Measurements from ENCODE around the gene PRKACB. TPM values are rescaled to one million over a fixed set of nuclear protein-coding genes. Genes with fewer than 3 reads are reported as not detected.

The PRKACB gene
- total RNA-seq, 2 donors from 2014 or later, result 9.6 to 18.2 TPM

- DNase-seq, result no peak
- no peak for ATAC-seq
- H3K27ac ChIP-seq, result peak overlapping the region in 1 of 4 donors; percentile 59
These were observed 109.0 kb downstream of the PRKACB start for GRCh38 chr1:84253036-84253435.

GRCh38 chr1:84253891-84254290, 109.8 kb downstream of the PRKACB start:
- peaks cover 7% of the 10 kb centered on the region for H3K4me1 ChIP-seq
- H3K4me3 ChIP-seq, result no peak overlapping the region
- no peaks in the 10 kb centered on the region for H3K36me3 ChIP-seq (replicated peaks in 1 of 2; ENCODE audit: insufficient read depth in 1 of 2, low read depth in 2 of 2)
- ATAC-seq (peak; percentile 92), DNase-seq (peak; percentile 26 to 81 (median 63))
- H3K27ac ChIP-seq, result peak overlapping the region in 3 of 4 donors; percentile 15 to 59 (median 34)
- H3K9me3 ChIP-seq, result no peaks in the 10 kb centered on the region
- no peak for TF ChIP-seq CTCF (IDR thresholded peaks at IDR 0.05)
- no peak for TF ChIP-seq POLR2A (IDR thresholded peaks at IDR 0.05)
- no peaks in the 10 kb centered on the region for H3K27me3 ChIP-seq
- intact Hi-C loops (cut with DNase I), result no loop called here
- 22 to 39% methylated on average over 4 of the region's 4 CpGs for WGBS, 2 donors

More at GRCh38 chr1:84253036-84253435, 109.0 kb downstream of the PRKACB start:
- no peak for TF ChIP-seq CTCF (IDR thresholded peaks at IDR 0.05)
- no peak for TF ChIP-seq POLR2A (IDR thresholded peaks at IDR 0.05)
- no peaks in the 10 kb centered on the region for H3K36me3 ChIP-seq (replicated peaks in 1 of 2; ENCODE audit: insufficient read depth in 1 of 2, low read depth in 2 of 2)
- H3K27me3 ChIP-seq, result no peaks in the 10 kb centered on the region
- intact Hi-C loops (cut with DNase I), result no loop called here
- peaks cover 7% of the 10 kb centered on the region for H3K4me1 ChIP-seq
- WGBS, 2 donors, result 79 to 82% methylated on average over 2 of the region's 2 CpGs
- H3K9me3 ChIP-seq, result no peaks in the 10 kb centered on the region
- no peak overlapping the region for H3K4me3 ChIP-seq

- Histone ChIP-seq H3K36me3 (replicated peaks in 1 of 2; ENCODE audit: insufficient read depth in 1 of 2, low read depth in 2 of 2) (no peaks in the 10 kb centered on the region), H3K4me3 (no peak overlapping the region), H3K9me3 (no peaks in the 10 kb centered on the region), H3K27ac (peak overlapping the region in 1 of 4 donors; percentile 59), H3K27me3 (no peaks in the 10 kb centered on the region), H3K4me1 (peaks cover 7% of the 10 kb centered on the region)
- ATAC-seq (no peak), DNase-seq (no peak)
- intact Hi-C loops (cut with DNase I), result no loop called here
- WGBS, 2 donors, result 93 to 100% methylated on average over 2 of the region's 2 CpGs
- TF ChIP-seq CTCF (IDR thresholded peaks at IDR 0.05), result no peak
- TF ChIP-seq POLR2A (IDR thresholded peaks at IDR 0.05), result no peak
These were observed 110.7 kb downstream of the PRKACB start for GRCh38 chr1:84254703-84255238.

GRCh38 chr1:84255582-84255981, 111.5 kb downstream of the PRKACB start:
- Histone ChIP-seq H3K4me3 (no peak overlapping the region), H3K4me1 (peaks cover 15% of the 10 kb centered on the region), H3K36me3 (replicated peaks in 1 of 2; ENCODE audit: insufficient read depth in 1 of 2, low read depth in 2 of 2) (no peaks in the 10 kb centered on the region), H3K27me3 (no peaks in the 10 kb centered on the region), H3K27ac (no peak overlapping the region), H3K9me3 (no peaks in the 10 kb centered on the region)
- no peak for ATAC-seq
- TF ChIP-seq CTCF (IDR thresholded peaks at IDR 0.05) (no peak), POLR2A (IDR thresholded peaks at IDR 0.05) (no peak)
- intact Hi-C loops (cut with DNase I), result no loop called here
- DNase-seq, result no peak

- no peak overlapping the region for H3K4me3 ChIP-seq
- WGBS, 2 donors, result 61 to 75% methylated on average over 2 of the region's 2 CpGs
- DNase-seq, result no peak
- intact Hi-C loops (cut with DNase I), result no loop called here
- peaks cover 24% of the 10 kb centered on the region for H3K4me1 ChIP-seq
- H3K27me3 ChIP-seq, result no peaks in the 10 kb centered on the region
- H3K9me3 ChIP-seq, result no peaks in the 10 kb centered on the region
- H3K27ac ChIP-seq, result no peak overlapping the region
- ATAC-seq, result no peak
- H3K36me3 ChIP-seq (replicated peaks in 1 of 2; ENCODE audit: insufficient read depth in 1 of 2, low read depth in 2 of 2), result no peaks in the 10 kb centered on the region
- TF ChIP-seq POLR2A (IDR thresholded peaks at IDR 0.05), result no peak
- no peak for TF ChIP-seq CTCF (IDR thresholded peaks at IDR 0.05)
These were observed 113.5 kb downstream of the PRKACB start for GRCh38 chr1:84257617-84258016.
